GM18907 (cell line): Measurements from ENCODE around the gene PTPRK.

Experiments
- ATAC-seq: cut with Tn5 transposase; IDR thresholded peaks from one replicate; pipeline ENCODE4 v1.9.1; 2021; ENCODE audit warnings: mild to moderate bottlenecking, moderate library complexity; ENCODE audit not compliant: unreplicated experiment

PTPRK gene

DNA sequence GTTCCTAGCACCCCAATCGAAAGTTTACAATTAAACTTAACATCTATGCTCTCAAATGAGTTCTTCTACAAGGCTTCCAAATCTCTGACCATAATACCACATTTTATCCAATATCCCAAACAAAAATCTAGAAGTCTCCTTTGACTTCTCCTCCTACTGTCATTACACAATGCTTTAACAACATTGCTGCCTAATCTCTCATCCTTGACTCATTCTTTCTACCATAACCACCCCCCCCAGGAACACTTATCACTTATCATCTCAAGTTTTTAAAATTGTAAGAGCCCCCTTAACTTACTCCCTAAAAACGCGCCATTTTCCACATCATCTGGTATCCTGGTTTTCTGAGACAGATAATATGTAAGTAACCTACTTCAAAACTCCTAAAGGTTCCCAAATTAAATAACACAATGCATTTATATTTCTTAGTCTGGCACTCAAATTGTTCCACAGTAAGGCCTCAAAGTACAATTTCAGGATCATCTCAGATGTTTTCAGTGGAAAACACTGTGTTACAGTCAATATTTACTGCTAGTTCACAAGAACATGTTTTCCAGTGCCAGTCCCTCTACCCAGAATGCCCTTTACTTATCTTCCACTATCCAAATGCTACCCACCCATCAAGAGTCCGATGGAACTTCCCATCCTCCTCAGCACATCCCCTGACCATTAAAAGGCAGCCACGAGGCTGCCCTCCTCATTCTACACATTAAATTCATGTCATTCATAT, 311.4 kb downstream of the PTPRK start:
- no peak for ATAC-seq

DNA sequence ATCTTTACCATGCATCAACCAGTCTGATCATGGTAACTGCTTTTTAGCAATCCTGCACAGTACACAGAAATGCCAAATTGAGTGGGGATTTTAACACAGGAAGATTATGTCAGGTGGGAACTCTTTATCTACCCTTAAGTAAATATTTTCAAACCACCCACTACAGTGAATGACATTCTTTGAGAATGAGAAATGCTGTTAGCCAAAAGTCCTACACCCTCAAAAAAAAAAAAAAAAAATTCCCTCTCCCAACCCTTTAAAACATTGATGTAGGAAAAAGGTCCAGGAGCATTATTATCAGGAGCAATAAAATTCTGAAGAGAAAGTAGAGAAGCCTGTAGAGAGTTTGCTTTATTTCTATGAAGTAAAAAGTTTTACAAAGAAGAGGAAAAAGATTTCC, 312.3 kb downstream of the PTPRK start:
- ATAC-seq, result no peak

GRCh38 chr6:128206610-128207426, 313.6 kb downstream of the PTPRK start:
- no peak for ATAC-seq

GRCh38 chr6:128204616-128205015, 315.8 kb downstream of the PTPRK start:
- ATAC-seq, result no peak

DNA sequence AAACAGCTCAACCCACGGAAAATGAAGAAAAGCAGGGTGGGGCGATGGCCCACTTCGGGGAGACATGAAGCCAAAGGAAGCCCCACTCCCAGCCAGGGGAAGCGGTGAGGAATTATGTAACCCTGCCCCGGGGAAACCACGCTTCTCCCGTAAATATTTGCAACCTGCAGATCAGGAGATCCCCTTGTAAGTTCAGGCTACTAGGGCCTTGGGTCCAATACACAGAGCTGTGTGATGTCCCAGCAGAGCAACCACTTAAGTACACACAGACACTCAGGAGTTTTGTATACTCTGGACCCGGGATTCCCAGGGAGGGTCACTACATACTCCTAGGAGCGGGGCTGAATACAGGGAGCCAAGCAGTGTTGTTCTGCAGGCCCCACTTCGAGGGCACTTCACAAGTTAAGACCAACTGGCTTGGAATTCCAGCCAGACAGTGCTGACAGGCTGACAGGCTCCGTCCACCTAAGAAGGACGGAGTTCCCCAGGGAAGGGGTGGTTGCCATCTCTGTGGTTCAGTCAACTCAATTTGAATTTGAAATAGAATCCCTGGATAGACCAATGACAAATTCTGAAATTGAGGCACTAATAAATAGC, 318.1 kb downstream of the PTPRK start:
- no peak for ATAC-seq

GRCh38 chr6:128200789-128201188, 319.6 kb downstream of the PTPRK start:
- no peak for ATAC-seq

- ATAC-seq, result no peak
These were observed 320.9 kb downstream of the PTPRK start for GRCh38 chr6:128199461-128199860.

DNA sequence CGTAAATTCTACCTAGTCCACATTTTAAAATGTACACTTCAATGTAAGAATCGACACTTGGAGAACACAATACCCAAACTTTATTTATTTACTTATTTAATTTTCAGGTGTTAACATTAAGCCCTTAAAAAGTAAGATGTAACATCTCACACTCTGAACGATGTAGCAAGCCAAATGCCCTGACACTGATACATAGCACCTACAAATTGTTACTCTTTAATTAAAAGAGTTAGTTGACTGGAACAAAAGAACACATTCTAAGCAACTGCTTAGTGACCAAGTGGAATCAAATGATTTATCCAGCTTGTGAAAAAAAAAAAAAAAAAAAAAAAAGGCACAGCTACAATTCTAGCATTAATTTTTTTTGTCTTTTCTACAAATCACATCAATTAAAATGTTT, 327.4 kb downstream of the PTPRK start:
- ATAC-seq, result no peak

GRCh38 chr6:128188678-128189077, 331.7 kb downstream of the PTPRK start:
- ATAC-seq, result no peak

- ATAC-seq, result no peak
These were observed 333.7 kb downstream of the PTPRK start for GRCh38 chr6:128186729-128187128.

- no peak for ATAC-seq
These were observed 340.4 kb downstream of the PTPRK start for GRCh38 chr6:128179876-128180438.

- no peak for ATAC-seq
These were observed 345.7 kb downstream of the PTPRK start for GRCh38 chr6:128174724-128175123.

- no peak for ATAC-seq
These were observed 347.4 kb downstream of the PTPRK start for GRCh38 chr6:128172752-128173682.

DNA sequence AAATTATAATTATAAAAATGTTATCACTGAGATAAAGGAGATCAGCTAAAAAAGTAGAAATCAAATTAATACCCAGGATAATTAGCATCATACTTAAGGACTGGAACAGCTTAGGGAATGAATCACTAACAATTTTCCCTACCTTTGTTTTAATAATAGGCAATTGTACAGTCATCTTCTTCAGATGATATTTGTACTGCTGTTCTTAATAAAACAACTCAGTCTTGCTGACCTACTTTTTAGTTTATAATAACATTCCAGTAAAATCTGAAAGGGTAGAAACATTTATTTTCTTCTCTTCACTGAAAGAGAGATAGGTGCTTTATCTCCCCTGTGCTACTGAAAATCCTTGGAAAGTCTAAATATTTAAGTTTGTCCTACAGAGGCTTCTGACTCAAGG, 348.3 kb downstream of the PTPRK start:
- no peak for ATAC-seq

DNA sequence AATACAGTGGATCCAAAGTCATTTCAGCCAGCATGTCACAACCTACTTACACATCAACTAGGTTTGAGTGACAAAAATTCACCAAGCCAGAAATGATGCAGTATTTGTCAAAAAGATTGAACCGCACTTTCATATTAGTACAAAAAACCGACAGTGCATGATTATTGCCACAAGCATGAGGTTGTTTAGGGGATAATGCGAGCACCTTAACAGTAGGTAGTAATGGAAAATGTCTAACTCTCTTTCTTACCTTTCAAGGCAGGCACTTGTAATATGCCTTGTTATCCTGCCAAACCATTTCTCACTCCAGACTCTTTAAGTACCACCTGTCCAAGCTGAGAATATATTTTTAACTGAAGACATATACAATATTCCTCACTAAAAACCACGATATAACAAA, 349.2 kb downstream of the PTPRK start:
- no peak for ATAC-seq

DNA sequence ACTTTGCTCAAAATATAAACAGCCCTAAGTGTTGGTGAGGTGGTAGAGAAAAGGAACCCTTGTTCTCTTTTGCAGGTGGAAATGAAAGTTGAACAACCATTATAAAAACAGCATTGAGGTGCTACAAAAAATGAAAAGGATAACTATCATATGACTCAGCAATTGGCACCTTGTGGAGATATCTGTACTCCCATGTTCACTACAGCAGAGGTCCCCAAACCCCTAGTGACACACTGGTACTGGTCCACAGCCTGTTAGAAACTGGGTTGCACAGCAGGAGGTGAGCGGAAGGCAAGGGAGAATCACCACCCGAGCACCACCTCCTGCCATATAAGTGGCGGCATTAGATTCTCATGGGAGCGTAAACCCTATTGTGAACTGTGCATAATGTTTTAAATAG, 352.2 kb downstream of the PTPRK start:
- ATAC-seq, result no peak

DNA sequence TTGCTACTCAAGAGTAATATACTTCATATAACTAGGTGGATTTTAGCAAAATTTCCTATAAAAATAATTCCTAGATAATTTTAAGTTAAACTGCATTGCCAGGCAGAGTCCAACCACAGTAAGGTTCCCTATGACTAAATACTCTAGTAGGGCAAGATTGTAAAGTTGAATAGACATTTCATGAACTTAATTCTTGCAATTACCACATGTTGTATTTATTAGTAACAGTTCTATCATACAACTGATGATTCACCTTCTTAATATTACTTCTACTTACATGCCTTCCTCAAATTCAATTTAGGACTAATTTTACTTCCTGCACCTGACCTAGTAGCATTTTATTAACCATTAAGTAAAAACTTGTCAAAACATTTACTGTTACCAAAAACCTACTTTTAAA, 352.8 kb downstream of the PTPRK start:
- ATAC-seq, result no peak

- ATAC-seq, result no peak
These were observed 356.1 kb downstream of the PTPRK start for GRCh38 chr6:128164254-128164653.

- no peak for ATAC-seq
These were observed 358.0 kb downstream of the PTPRK start for GRCh38 chr6:128162423-128162822.

DNA sequence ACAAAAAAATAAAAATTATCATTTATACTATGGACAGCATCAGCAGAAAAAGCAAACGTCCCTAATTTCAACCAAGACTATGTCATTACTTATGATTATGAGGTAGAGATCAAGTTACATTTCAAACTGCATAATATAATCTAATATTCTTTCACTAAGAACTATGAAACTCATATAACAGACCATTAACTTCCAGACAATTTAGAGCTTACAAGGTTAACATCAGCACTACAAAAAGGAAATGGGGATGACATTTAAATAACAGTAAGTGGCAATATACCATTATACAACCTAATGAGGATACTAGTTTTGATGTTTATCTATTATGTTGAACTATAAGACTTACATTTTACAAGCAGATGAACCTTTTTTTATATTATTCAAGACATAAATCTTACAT, 358.6 kb downstream of the PTPRK start:
- no peak for ATAC-seq

GRCh38 chr6:128161263-128161662, 359.1 kb downstream of the PTPRK start:
- ATAC-seq, result no peak
